ENCODE results near the gene SCGB3A1.

GRCh38 chr5:180623411-180623834 is 32.1 kb upstream of the SCGB3A1 start:
- TF ChIP-seq CTCF (IDR thresholded peaks at IDR 0.05) (no peak), POLR2A (IDR thresholded peaks at IDR 0.05) (no peak), POLR2AphosphoS5 (IDR thresholded peaks at IDR 0.05) (no peak)

Measured in prostate gland (tissue), 2 donors.